Muscle of leg (tissue), 16 donors: ENCODE measurements around the gene CEP97. TPM values are rescaled to one million over a fixed set of nuclear protein-coding genes. Genes with fewer than 3 reads are reported as not detected.
"Not testable (repeated sequence)": the region's sequence is repeated elsewhere in the genome, so short reads cannot be mapped to it uniquely, and the experiment has no call there.

ENCODE experiments used
- DNase-seq: peaks from one replicate; pipeline ENCODE4 v3.0.0; 2013
- H3K27ac ChIP-seq: one replicate; pipeline ENCODE4 v1.5.1; 2013; ENCODE audit warnings: mild to moderate bottlenecking, low read length, control low read depth
- H3K27me3 ChIP-seq: one replicate; pipeline ENCODE4 v1.6.1; 2013; ENCODE audit warnings: low read length; ENCODE audit not compliant: control insufficient read depth, insufficient read depth
- H3K36me3 ChIP-seq: one replicate; pipeline ENCODE4 v1.6.1; 2013; ENCODE audit warnings: low read length; ENCODE audit not compliant: control insufficient read depth, insufficient read depth
- H3K4me1 ChIP-seq: one replicate; pipeline ENCODE4 v1.6.1; 2013; ENCODE audit warnings: low read length; ENCODE audit not compliant: control insufficient read depth, insufficient read depth
- H3K4me3 ChIP-seq: one replicate; pipeline ENCODE4 v1.5.1; 2013; ENCODE audit warnings: low read length, control low read depth
- H3K9me3 ChIP-seq: replicated peaks from 2 replicates; pipeline ENCODE4 v1.6.1; 2013; ENCODE audit warnings: low read depth, low read length; ENCODE audit not compliant: control insufficient read depth
- WGBS: methylation state at CpG from one replicate; pipeline ENCODE4 v1.1.5; 2013; ENCODE audit warnings: missing lambda C conversion rate; ENCODE audit not compliant: insufficient coverage; 5-methylcytosine and 5-hydroxymethylcytosine counted together
- long read RNA-seq, 11 donors: transcript quantifications; one replicate each; lab custom pipeline, GENCODE V29; 2026
- polyA plus RNA-seq, 8 donors: library from polyadenylated mRNA; unstranded; fragments of 120-200 nt; gene quantifications; one replicate each; pipeline versions ENCODE4 v1.2.1 to v1.2.3, GENCODE V29; 2013; ENCODE audit warnings: inconsistent platforms in 1 of 8, low replicate concordance in 1 of 8; ENCODE audit not compliant: insufficient read length in 8 of 8, insufficient read depth in 1 of 8
- total RNA-seq: library from RNA; stranded (reverse); fragments of 120-200 nt; gene quantifications from one replicate; pipeline ENCODE4 v1.2.4, GENCODE V29; 2013

Gene CEP97
- total RNA-seq: 17.8 TPM
- 10 to 100 TPM in 5 of 8 donors, 1 to 10 TPM in 3; 6.9 to 14.4 (median 10.7) TPM for polyA plus RNA-seq
- long read RNA-seq, donor 1: 0 reads
- long read RNA-seq, donor 2: 0 reads
- long read RNA-seq, donor 3, full-length matches to known transcripts: 1 of 1 reads
- long read RNA-seq, donor 3, partial matches to known transcripts: 0 of 1 reads
- long read RNA-seq, donor 3, other reads (novel, unspliced or antisense): 0 of 1 reads
- long read RNA-seq, donor 4: 0 reads
- long read RNA-seq, donor 5: 0 reads
- long read RNA-seq, donor 6: 0 reads
- long read RNA-seq, donor 7: 0 reads
- long read RNA-seq, donor 8: 0 reads
- long read RNA-seq, donor 9: 0 reads
- long read RNA-seq, donor 10, partial matches to known transcripts: 5 of 5 reads
- long read RNA-seq, donor 10, other reads (novel, unspliced or antisense): 0 of 5 reads
- long read RNA-seq, donor 11: 0 reads

DNA sequence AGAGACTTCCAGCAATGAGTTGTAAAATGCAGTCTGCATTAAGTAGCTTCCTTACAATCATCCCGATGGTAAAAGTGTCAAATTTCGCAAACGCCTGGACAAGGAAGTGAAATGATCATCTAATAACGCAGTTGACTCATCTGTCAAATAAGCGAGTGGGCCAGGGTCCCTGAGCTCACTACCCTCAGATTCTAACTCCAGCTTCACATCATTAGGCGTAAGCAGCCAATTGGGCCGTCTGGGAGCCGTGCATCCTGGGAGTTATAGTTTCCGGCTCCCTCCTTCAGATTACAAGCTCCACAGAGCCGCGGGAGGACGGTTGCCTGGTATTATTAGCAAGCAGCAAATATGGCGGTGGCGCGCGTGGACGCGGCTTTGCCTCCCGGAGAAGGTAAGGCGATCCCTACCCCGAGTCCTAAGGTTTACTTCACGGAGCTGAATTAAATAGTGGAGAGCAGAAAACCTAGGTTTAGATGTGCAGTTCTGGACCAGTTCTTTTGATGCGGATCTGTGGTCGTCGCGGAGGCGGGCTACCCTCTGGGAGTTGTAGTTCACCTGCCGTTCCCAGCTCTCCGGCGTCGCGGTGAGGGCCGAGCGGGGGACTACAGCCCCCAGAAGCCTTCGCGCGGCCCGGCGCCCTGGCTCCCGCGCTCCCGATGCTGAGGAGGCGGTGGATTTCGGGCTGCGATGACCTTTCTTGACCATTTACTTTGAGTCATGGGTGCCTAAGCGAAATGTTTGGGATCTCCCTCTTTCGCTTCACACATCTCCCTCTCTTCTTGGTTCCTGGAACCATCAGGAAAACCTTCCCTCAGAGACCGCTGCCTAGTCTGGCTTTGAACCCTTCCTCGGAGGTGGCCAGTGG lies at the start of gene CEP97:
TSS of gene CEP97 (plus strand) at position 286 of the 865 bp plus-strand sequence. CDS start at position 349, 63 bp downstream.
- Histone ChIP-seq H3K36me3 (peaks cover 13% of the 10 kb centered on the region), H3K4me1 (peaks cover 11% of the 10 kb centered on the region), H3K4me3 (peak within 1 kb of the TSS; percentile 84), H3K27ac (peak within 1 kb of the TSS; percentile 94), H3K9me3 (no peaks in the 10 kb centered on the region), H3K27me3 (no peaks in the 10 kb centered on the region)
- peak; percentile 98 for DNase-seq
- WGBS: 0% methylated on average over 43 of the region's 49 CpGs

GRCh38 chr3:101675709-101676215 lies 48.7 kb upstream of the CEP97 start:
- Histone ChIP-seq H3K4me1 (peaks cover 7% of the 10 kb centered on the region), H3K27me3 (no peaks in the 10 kb centered on the region), H3K36me3 (peaks cover 22% of the 10 kb centered on the region), H3K9me3 (no peaks in the 10 kb centered on the region), H3K4me3 (peak overlapping the region; percentile 100), H3K27ac (peak overlapping the region; percentile 99)
- no peak for DNase-seq
- WGBS: under 1% methylated on average over 20 of the region's 27 CpGs

GRCh38 chr3:101676216-101676764 lies 48.1 kb upstream of the CEP97 start:
- Histone ChIP-seq H3K4me1 (peaks cover 7% of the 10 kb centered on the region), H3K36me3 (peaks cover 21% of the 10 kb centered on the region), H3K9me3 (no peaks in the 10 kb centered on the region), H3K27ac (peak overlapping the region; percentile 99), H3K27me3 (no peaks in the 10 kb centered on the region), H3K4me3 (peak overlapping the region; percentile 100)
- under 1% methylated on average over 57 of the region's 57 CpGs for WGBS
- DNase-seq: peak; percentile 98

- DNase-seq: peak; percentile 100
- H3K36me3 ChIP-seq: peaks cover 27% of the 10 kb centered on the region
- no peaks in the 10 kb centered on the region for H3K9me3 ChIP-seq
- peak within 1 kb of the TSS; percentile 100 for H3K4me3 ChIP-seq
- under 1% methylated on average over 52 of the region's 57 CpGs for WGBS
- H3K4me1 ChIP-seq: peaks cover 7% of the 10 kb centered on the region
- H3K27me3 ChIP-seq: no peaks in the 10 kb centered on the region
- H3K27ac ChIP-seq: peak within 1 kb of the TSS; percentile 99
Observed at GRCh38 chr3:101676765-101677435, 47.5 kb upstream of the CEP97 start, which contains the start of gene ZBTB11. ZBTB11 (minus strand) TSS chr3:101677132; CDS start chr3:101676914, 218 bp downstream.

DNA sequence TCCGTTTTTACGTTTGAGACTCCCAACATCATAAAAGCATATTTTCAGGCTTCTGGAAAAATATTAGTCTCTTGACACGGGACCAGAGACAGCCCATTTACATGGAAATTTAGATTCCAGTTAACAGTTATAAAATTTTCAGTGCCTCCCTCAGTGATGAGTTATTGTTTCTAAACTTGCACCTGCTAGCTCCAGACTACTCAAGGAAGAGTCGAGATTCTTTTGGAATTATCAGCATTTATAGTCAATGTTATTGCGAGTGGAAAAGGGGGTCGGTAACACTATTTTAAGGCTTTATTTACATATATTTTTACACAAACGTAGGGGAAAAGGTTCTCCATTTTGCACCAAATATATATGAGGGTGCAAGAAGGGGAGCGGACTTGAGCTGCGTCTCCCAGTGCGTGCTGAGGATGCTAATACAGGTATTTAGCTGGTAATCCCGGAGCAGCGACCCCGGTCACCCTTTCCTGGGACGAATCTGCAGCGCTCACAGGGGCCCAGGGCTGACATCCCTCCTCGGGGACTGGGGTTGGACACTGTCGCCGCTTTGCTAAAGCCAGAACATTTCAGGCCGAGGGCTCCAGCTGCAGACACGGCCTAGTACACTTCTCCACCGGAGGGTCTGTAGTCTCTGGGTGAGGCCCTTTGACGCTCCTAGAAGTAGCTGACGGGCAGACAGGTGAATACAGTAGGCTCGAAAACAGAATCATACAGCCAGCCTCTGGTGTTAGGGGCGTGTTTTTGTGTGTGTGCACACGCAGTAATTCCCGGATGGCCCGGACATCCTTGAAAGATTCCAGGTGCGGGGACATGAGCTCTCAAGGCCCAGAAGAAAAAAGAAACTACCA lies 46.8 kb upstream of the CEP97 start:
- Histone ChIP-seq H3K9me3 (no peaks in the 10 kb centered on the region), H3K27me3 (no peaks in the 10 kb centered on the region), H3K4me1 (peaks cover 7% of the 10 kb centered on the region), H3K27ac (peak overlapping the region; percentile 81), H3K4me3 (peak overlapping the region; percentile 33), H3K36me3 (peaks cover 33% of the 10 kb centered on the region)
- DNase-seq: peak; percentile 22
- 59% methylated on average over 22 of the region's 29 CpGs for WGBS

- not testable (repeated sequence) for H3K27ac ChIP-seq, H3K27me3 ChIP-seq, H3K4me3 ChIP-seq, DNase-seq, H3K4me1 ChIP-seq, H3K9me3 ChIP-seq
- peaks cover 37% of the 10 kb centered on the region for H3K36me3 ChIP-seq
- WGBS: no CpG with 5 or more reads among the region's 2 CpGs
Observed at GRCh38 chr3:101678837-101679236, 45.6 kb upstream of the CEP97 start.

GRCh38 chr3:101680466-101680865 lies 43.9 kb upstream of the CEP97 start:
- 83% methylated on average over 1 of the region's 4 CpGs for WGBS
- H3K4me1 ChIP-seq: peaks cover 19% of the 10 kb centered on the region
- H3K27ac ChIP-seq: no peak overlapping the region
- no peak for DNase-seq
- H3K4me3 ChIP-seq: no peak overlapping the region
- H3K36me3 ChIP-seq: peaks cover 48% of the 10 kb centered on the region
- no peaks in the 10 kb centered on the region for H3K27me3 ChIP-seq
- H3K9me3 ChIP-seq: no peaks in the 10 kb centered on the region

GRCh38 chr3:101685050-101685400 lies 39.4 kb upstream of the CEP97 start:
- peak overlapping the region; percentile 95 for H3K27ac ChIP-seq
- no peaks in the 10 kb centered on the region for H3K27me3 ChIP-seq
- H3K4me3 ChIP-seq: peak overlapping the region; percentile 65
- peaks cover 35% of the 10 kb centered on the region for H3K36me3 ChIP-seq
- DNase-seq: no peak
- no peaks in the 10 kb centered on the region for H3K9me3 ChIP-seq
- H3K4me1 ChIP-seq: peaks cover 19% of the 10 kb centered on the region

- 0% methylated on average over 5 of the region's 11 CpGs for WGBS
- H3K9me3 ChIP-seq: no peaks in the 10 kb centered on the region
- H3K4me3 ChIP-seq: peak overlapping the region; percentile 65
- no peaks in the 10 kb centered on the region for H3K27me3 ChIP-seq
- peak overlapping the region; percentile 95 for H3K27ac ChIP-seq
- H3K4me1 ChIP-seq: peaks cover 19% of the 10 kb centered on the region
- peaks cover 29% of the 10 kb centered on the region for H3K36me3 ChIP-seq
- DNase-seq: peak; percentile 47
Observed at GRCh38 chr3:101685870-101686307, 38.5 kb upstream of the CEP97 start.
